Neuronal stem cell (in vitro differentiated cells): ENCODE measurements around the gene DOCK9.

ENCODE experiments used
- DNase-seq: peaks from one replicate; pipeline ENCODE4 v3.0.0-alpha.2; 2013; ENCODE audit warnings: low spot score
- H2AFZ ChIP-seq: one replicate; pipeline ENCODE4 v1.6.1; 2013; ENCODE audit warnings: mild to moderate bottlenecking, low read length, inconsistent platforms
- H2AK5ac ChIP-seq: 2 replicates; pipeline ENCODE4 v1.6.1; 2013; ENCODE audit warnings: low read depth, mild to moderate bottlenecking, inconsistent platforms, low read length, moderate library complexity, mixed read lengths
- H2BK120ac ChIP-seq: 2 replicates; pipeline ENCODE4 v1.6.1; 2013; ENCODE audit warnings: low read depth, mild to moderate bottlenecking, inconsistent platforms, low read length, moderate library complexity, mixed read lengths
- H2BK12ac ChIP-seq: one replicate; pipeline ENCODE4 v1.6.1; 2013; ENCODE audit warnings: low read length, inconsistent platforms
- H2BK15ac ChIP-seq: 2 replicates; pipeline ENCODE4 v1.6.1; 2013; ENCODE audit warnings: mild to moderate bottlenecking, low read length, inconsistent platforms, mixed read lengths
- H2BK5ac ChIP-seq: one replicate; pipeline ENCODE4 v1.6.1; 2013; ENCODE audit warnings: inconsistent platforms, mild to moderate bottlenecking, low read length, moderate library complexity
- H3K14ac ChIP-seq: one replicate; pipeline ENCODE4 v1.6.1; 2013; ENCODE audit warnings: low read length, inconsistent platforms
- H3K18ac ChIP-seq: 2 replicates; pipeline ENCODE4 v1.6.1; 2013; ENCODE audit warnings: low read length, inconsistent platforms
- H3K23ac ChIP-seq: 2 replicates; pipeline ENCODE4 v1.6.1; 2013; ENCODE audit warnings: low read depth, mild to moderate bottlenecking, mixed read lengths, low read length, inconsistent platforms; ENCODE audit not compliant: poor library complexity
- H3K27ac ChIP-seq: replicated peaks from 3 replicates; pipeline ENCODE4 v1.5.1; 2013; ENCODE audit warnings: low read length, inconsistent platforms
- H3K27me3 ChIP-seq, 3 experiments: 2 replicates each; pipeline ENCODE4 v1.6.1; 2013; ENCODE audit warnings: low read length in 3 of 3, mild to moderate bottlenecking in 2 of 3, inconsistent platforms in 1 of 3, low read depth in 1 of 3, mixed read lengths in 1 of 3, moderate library complexity in 1 of 3; ENCODE audit not compliant: control insufficient read depth in 3 of 3, insufficient read depth in 3 of 3
- H3K36me3 ChIP-seq, 2 donors: replicated peaks in 1 of 2; 2 replicates each; pipeline ENCODE4 v1.6.1; 2013; ENCODE audit warnings: low read length in 2 of 2; ENCODE audit not compliant: control insufficient read depth in 2 of 2, insufficient read depth in 2 of 2
- H3K4ac ChIP-seq: 2 replicates; pipeline ENCODE4 v1.6.1; 2013; ENCODE audit warnings: inconsistent platforms, mild to moderate bottlenecking, low read length, moderate library complexity
- H3K4me1 ChIP-seq, 2 donors: 1 replicate in 1 of 2; 2 replicates in 1 of 2; pipeline ENCODE4 v1.6.1; 2013; ENCODE audit warnings: low read length in 2 of 2, low read depth in 1 of 2; ENCODE audit not compliant: control insufficient read depth in 2 of 2, insufficient read depth in 1 of 2
- H3K4me2 ChIP-seq: one replicate; pipeline ENCODE4 v1.6.1; 2013; ENCODE audit warnings: mild to moderate bottlenecking, low read length, inconsistent platforms; ENCODE audit not compliant: insufficient read depth, poor library complexity, severe bottlenecking
- H3K4me3 ChIP-seq, 2 donors: 2 replicates each; pipeline ENCODE4 v1.5.1; 2013; ENCODE audit warnings: low read length in 2 of 2, mild to moderate bottlenecking in 2 of 2, inconsistent platforms in 1 of 2, moderate library complexity in 1 of 2
- H3K79me1 ChIP-seq: one replicate; pipeline ENCODE4 v1.6.1; 2013; ENCODE audit warnings: low read depth, mild to moderate bottlenecking, inconsistent platforms, low read length, moderate library complexity
- H3K9ac ChIP-seq: one replicate; pipeline ENCODE4 v1.6.1; 2013; ENCODE audit warnings: mild to moderate bottlenecking, low read depth, low read length, inconsistent platforms; ENCODE audit not compliant: poor library complexity
- H3K9me3 ChIP-seq, 2 donors: replicated peaks in 1 of 2; 2 replicates each; pipeline versions ENCODE3 to v1.6.1; 2013; ENCODE audit warnings: low read length in 2 of 2, mild to moderate bottlenecking in 2 of 2, inconsistent platforms in 1 of 2, low read depth in 1 of 2, mixed read lengths in 1 of 2, moderate library complexity in 1 of 2; ENCODE audit not compliant: control insufficient read depth in 2 of 2, insufficient read depth in 1 of 2
- H4K8ac ChIP-seq: one replicate; pipeline ENCODE4 v1.6.1; 2013; ENCODE audit warnings: low read depth, mild to moderate bottlenecking, inconsistent platforms, low read length, moderate library complexity
- H4K91ac ChIP-seq: one replicate; pipeline ENCODE4 v1.6.1; 2013; ENCODE audit warnings: low read length, low read depth, mild to moderate bottlenecking, inconsistent platforms; ENCODE audit not compliant: poor library complexity
- WGBS, 2 donors: extraction: QIAGEN DNeasy Blood & Tissue Kit; methylation state at CpG; one replicate each; pipeline ENCODE4 v1.1.7; 2013; ENCODE audit warnings: missing lambda C conversion rate in 2 of 2, mixed read lengths in 1 of 2; ENCODE audit not compliant: insufficient read length in 2 of 2, insufficient replicate concordance in 1 of 2; ENCODE audit errors: extremely low coverage in 2 of 2; 5-methylcytosine and 5-hydroxymethylcytosine counted together

DOCK9 gene

GRCh38 chr13:98960606-98961502 is 17.0 kb downstream of the DOCK9 start:
- Histone ChIP-seq H3K36me3 (no peaks in the 10 kb centered on the region), H4K91ac (no peak overlapping the region), H2AK5ac (peak overlapping the region; percentile 33), H3K18ac (no peak overlapping the region), H3K23ac (no peak overlapping the region), H3K9me3 (no peaks in the 10 kb centered on the region), H4K8ac (no peak overlapping the region), H3K4me3 (no peak overlapping the region), H3K27me3 (no peaks in the 10 kb centered on the region), H3K9ac (no peak overlapping the region), H3K4ac (no peak overlapping the region), H3K4me1 (peaks cover 0 to 7% of the 10 kb centered on the region in 2 donors), H2BK15ac (peak overlapping the region; percentile 20), H2BK120ac (peak overlapping the region; percentile 21), H3K27ac (no peak overlapping the region), H2BK5ac (no peak overlapping the region), H2BK12ac (no peak overlapping the region), H2AFZ (no peak overlapping the region), H3K14ac (no peak overlapping the region), H3K4me2 (no peak overlapping the region), H3K79me1 (no peaks in the 10 kb centered on the region)
- no peak for DNase-seq
- no CpG with 5 or more reads among the region's 11 CpGs for WGBS, 2 donors

DNA sequence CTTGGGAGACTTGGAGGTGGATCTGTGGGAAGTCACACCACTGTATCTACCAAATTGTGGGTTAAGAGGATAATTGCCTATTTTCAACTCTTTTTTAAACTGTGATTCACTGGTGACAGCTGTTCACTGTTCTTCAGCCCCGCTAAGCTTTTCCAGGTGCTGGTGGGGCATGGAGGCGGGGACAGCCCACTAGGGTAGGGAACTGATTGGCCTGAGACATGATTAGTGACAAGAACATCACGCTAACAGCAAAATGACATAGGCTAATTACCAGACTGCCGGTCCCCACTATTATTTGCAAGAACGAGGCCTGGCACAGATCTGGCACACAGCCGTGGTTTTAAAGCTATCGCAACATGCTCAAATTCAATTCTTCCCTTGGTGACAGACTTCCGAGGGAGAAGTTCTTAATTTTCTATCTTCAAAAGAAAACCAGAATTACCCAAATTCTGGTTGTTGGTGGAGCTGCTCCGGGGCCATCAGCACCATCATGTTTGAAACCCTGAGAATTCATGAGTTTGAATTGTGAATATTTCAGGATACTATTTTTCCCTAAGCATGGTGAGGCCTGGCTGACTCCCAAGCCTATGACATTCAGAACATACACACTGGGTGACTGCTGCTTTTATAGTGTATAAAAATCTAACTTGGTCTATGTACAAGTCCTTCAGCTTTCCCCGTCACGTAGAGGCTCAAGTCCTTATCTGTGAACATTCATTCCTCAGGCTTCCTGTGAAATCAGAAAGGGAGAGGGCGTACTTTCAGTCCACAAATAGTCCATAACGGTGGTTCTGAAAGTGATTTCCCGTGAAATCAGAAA is 17.9 kb downstream of the DOCK9 start:
- Histone ChIP-seq H3K4me2 (no peak overlapping the region), H3K9me3 (no peaks in the 10 kb centered on the region), H4K8ac (no peak overlapping the region), H2BK5ac (no peak overlapping the region), H2BK15ac (no peak overlapping the region), H3K14ac (no peak overlapping the region), H2BK120ac (no peak overlapping the region), H3K36me3 (no peaks in the 10 kb centered on the region), H3K79me1 (no peaks in the 10 kb centered on the region), H3K27ac (no peak overlapping the region), H3K18ac (no peak overlapping the region), H3K4me3 (no peak overlapping the region), H4K91ac (no peak overlapping the region), H2BK12ac (no peak overlapping the region), H3K9ac (no peak overlapping the region), H2AK5ac (no peak overlapping the region), H3K4ac (no peak overlapping the region), H3K23ac (no peak overlapping the region), H3K27me3 (no peaks in the 10 kb centered on the region), H3K4me1 (peaks cover 0 to 7% of the 10 kb centered on the region in 2 donors), H2AFZ (no peak overlapping the region)
- no peak for DNase-seq
- WGBS, 2 donors: no CpG with 5 or more reads among the region's 14 CpGs

DNA sequence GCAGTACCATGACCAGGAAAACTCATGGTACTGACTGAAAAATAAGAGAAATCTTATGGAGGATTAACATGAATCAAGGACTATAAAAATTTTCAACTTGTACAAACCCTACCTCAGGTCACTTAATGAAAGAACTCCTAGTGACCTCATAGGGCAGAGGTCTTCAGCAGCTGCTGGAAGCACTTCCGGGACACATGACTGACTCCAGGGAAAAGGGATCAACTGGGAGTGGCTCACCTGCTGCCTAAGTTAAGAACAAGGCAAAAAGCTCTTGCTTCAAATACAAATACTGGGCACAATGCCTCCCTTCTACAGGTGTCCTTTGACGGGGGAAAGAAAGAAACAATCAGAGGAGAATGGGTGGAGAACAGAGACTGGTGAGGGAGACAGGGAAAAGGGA is 18.6 kb downstream of the DOCK9 start:
- H3K18ac ChIP-seq: no peak overlapping the region
- no peak overlapping the region for H3K14ac ChIP-seq
- H2BK12ac ChIP-seq: no peak overlapping the region
- H3K23ac ChIP-seq: no peak overlapping the region
- no peak overlapping the region for H2BK5ac ChIP-seq
- H3K9me3 ChIP-seq: no peaks in the 10 kb centered on the region
- no peak overlapping the region for H3K4ac ChIP-seq
- H3K27ac ChIP-seq: no peak overlapping the region
- no peak overlapping the region for H2AK5ac ChIP-seq
- H2BK120ac ChIP-seq: no peak overlapping the region
- no peak overlapping the region for H2AFZ ChIP-seq
- no peaks in the 10 kb centered on the region for H3K79me1 ChIP-seq
- DNase-seq: no peak
- no peaks in the 10 kb centered on the region for H3K36me3 ChIP-seq
- no peak overlapping the region for H4K8ac ChIP-seq
- no peak overlapping the region for H3K4me3 ChIP-seq
- no peak overlapping the region for H4K91ac ChIP-seq
- H3K9ac ChIP-seq: no peak overlapping the region
- H3K4me2 ChIP-seq: no peak overlapping the region
- no CpG with 5 or more reads among the region's 2 CpGs for WGBS, 2 donors
- peaks cover 0 to 7% of the 10 kb centered on the region in 2 donors for H3K4me1 ChIP-seq
- no peak overlapping the region for H2BK15ac ChIP-seq
- no peaks in the 10 kb centered on the region for H3K27me3 ChIP-seq

GRCh38 chr13:98958443-98958794 is 19.4 kb downstream of the DOCK9 start:
- Histone ChIP-seq H3K14ac (no peak overlapping the region), H3K4me3 (no peak overlapping the region), H4K8ac (no peak overlapping the region), H4K91ac (peak overlapping the region; percentile 54), H3K27me3 (no peaks in the 10 kb centered on the region), H3K4me1 (peaks cover 0 to 9% of the 10 kb centered on the region in 2 donors), H2AK5ac (peak overlapping the region; percentile 56), H2BK120ac (no peak overlapping the region), H3K4ac (no peak overlapping the region), H3K9me3 (no peaks in the 10 kb centered on the region), H3K4me2 (no peak overlapping the region), H3K79me1 (no peaks in the 10 kb centered on the region), H2BK12ac (no peak overlapping the region), H3K18ac (peak overlapping the region; percentile 58), H2AFZ (no peak overlapping the region), H3K9ac (no peak overlapping the region), H2BK15ac (no peak overlapping the region), H3K23ac (no peak overlapping the region), H3K36me3 (no peaks in the 10 kb centered on the region), H3K27ac (no peak overlapping the region), H2BK5ac (peak overlapping the region; percentile 31)
- WGBS, 2 donors: no CpG with 5 or more reads among the region's 3 CpGs
- no peak for DNase-seq
